ENCODE results near the gene GPC1.

GPC1 gene

DNA sequence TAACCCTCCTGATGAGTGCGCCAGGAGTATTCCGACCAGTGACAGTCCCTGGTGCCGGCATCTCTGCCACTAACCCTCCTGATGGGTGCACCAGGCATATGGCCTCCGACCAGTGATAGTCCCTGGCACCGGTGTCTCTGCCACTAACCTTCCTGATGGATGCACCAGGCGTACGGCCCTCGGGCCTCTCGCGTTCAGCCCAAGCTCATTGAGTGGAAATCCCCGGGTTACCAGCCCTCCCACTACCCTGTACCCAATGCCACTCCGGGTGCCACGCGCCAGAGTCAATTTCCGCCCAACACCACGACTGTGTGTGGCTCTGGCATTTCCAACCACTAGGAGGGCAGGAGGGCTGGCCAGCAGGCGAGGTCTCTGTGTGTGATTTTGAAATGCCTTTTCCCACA, 11.7 kb upstream of the GPC1 start:
- TF ChIP-seq, protein P1, sequence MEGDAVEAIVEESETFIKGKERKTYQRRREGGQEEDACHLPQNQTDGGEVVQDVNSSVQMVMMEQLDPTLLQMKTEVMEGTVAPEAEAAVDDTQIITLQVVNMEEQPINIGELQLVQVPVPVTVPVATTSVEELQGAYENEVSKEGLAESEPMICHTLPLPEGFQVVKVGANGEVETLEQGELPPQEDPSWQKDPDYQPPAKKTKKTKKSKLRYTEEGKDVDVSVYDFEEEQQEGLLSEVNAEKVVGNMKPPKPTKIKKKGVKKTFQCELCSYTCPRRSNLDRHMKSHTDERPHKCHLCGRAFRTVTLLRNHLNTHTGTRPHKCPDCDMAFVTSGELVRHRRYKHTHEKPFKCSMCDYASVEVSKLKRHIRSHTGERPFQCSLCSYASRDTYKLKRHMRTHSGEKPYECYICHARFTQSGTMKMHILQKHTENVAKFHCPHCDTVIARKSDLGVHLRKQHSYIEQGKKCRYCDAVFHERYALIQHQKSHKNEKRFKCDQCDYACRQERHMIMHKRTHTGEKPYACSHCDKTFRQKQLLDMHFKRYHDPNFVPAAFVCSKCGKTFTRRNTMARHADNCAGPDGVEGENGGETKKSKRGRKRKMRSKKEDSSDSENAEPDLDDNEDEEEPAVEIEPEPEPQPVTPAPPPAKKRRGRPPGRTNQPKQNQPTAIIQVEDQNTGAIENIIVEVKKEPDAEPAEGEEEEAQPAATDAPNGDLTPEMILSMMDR (IDR thresholded peaks at IDR 0.05; ENCODE audit: low read depth, low read length, missing control alignments) = no peak
- no peak overlapping the region for H3K4me3 ChIP-seq (ENCODE audit: low read depth, low read length)
- DNase-seq (ENCODE audit: low read depth) = no peak

DNA sequence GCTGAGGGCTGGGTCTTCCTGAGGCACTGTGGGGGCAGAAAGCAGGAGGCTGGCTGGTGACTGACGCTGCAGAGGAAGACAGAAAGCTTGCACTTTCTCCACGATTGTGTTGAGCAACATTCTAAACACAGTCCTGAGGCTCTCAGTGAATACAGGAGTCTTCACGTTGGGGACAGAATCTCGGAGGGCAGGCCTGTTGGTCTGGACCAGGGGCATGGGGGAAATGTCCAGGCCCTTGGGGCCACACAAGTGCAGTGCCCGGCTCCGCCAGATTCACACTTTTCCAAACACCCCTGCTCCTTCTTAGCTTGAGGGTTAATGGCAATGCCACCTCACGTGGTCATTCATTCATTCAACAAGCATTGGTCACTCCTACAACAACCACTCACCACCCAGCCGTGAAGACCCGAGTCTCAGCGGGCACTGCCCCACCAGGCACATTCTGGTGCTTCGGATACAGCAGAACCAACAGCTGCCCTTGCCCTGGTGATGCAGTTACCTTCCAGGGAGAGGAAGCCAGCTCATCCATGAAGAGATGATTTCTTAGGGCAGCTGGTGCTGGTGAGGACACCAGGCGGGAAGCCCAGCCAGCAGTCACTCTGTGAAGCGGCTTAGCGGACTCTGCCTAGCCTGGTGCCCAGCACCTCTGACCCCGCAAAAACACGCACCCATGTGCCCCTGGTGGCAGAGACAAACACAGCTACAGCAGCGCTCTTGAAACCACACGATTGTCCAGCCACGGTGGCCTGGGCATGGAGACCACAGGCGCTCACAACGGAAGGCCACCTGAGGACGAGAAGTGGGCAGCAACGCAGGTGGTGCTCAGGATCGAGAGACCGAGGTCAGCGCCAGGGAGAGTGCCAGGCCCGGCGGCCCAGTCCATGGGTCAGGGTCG, 10.9 kb upstream of the GPC1 start:
- DNase-seq (ENCODE audit: low read depth) = no peak
- H3K4me3 ChIP-seq (ENCODE audit: low read depth, low read length) = no peak overlapping the region
- TF ChIP-seq, protein P1 (IDR thresholded peaks at IDR 0.05; ENCODE audit: low read depth, low read length, missing control alignments) = no peak

DNA sequence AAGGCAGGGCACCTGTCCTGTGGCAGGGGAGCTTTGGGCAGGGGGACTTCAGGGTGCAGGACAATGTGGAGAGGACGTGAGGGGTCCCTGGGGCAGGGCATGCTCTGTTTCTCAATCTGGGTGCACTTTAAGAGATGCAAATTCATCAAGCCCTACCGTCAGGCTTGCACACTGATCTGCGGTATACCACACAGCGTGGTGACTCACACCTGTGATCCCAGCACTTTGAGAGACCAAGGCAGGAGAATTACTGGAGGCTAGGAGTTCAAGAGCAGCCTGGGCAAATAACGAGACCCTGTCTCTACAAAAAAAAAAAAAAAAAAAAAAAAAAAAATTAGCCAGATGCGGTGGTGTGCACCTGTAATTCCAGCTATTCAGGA, 10.2 kb upstream of the GPC1 start:
- no peak overlapping the region for H3K4me3 ChIP-seq (ENCODE audit: low read depth, low read length)
- TF ChIP-seq, protein P1 (IDR thresholded peaks at IDR 0.05; ENCODE audit: low read depth, low read length, missing control alignments) = no peak
- DNase-seq (ENCODE audit: low read depth) = no peak

DNA sequence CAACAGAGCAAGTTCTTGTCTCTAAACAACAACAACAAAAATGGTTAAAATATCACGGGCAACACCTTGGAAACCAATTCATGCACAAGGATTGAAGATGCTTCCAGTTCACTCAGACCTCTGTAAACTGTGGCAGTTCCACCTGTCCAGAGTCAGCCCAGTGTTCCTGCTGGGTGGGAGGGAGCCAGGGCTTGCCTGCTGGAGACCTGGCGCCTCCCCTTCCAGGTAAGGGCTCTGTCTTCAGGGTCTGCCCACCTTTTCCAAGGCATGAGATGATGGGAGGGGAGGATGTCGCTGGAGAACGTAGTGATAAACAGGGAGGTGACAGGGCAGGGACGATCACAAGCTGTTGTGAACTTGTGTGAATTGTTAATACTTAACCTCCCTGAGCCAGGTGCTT, 9.8 kb upstream of the GPC1 start:
- DNase-seq (ENCODE audit: low read depth) = no peak
- no peak overlapping the region for H3K4me3 ChIP-seq (ENCODE audit: low read depth, low read length)

DNA sequence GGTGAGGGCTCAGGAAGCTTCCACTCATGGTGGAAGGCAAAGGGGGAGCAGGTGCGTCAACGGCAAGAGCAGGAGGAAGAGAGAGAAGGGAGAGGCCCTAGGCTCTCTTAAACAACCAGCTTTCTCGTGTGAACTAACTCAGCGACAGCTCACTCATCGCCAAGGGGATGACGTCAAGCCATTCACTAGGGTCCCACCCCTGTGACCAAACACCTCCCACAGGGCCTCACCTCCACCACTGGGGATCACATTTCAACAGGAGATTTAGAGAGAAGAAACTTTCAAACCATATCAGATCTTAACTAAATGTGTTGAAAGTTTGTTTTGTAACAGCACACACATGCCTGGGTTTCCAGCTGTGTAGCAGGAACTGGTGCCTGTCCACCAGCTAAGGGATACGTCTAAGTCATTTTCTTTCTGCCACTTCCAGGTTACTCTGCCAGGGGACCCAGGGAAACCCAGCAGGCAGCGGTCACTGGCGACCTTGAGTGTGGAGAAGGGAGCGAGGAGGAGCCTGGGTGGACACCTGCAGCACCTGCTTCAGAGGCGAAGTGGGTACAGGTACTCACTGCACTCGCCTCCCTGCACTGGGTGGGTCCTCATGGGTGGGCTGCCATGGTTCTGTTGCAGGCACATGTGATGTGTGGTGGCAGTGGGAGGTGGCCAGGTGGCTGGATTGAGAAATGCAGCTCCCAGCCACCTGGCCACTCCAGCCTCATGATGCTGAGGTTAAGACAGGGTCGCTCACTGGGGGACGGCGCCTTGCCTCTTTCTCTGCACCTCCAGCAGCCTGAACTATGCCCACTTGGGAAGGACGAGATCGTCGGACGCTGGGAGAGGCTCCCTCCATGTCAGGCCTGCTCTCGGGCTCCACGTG, 8.4 kb upstream of the GPC1 start:
- H3K4me3 ChIP-seq (ENCODE audit: low read depth, low read length) = no peak overlapping the region
- TF ChIP-seq, protein P1 (IDR thresholded peaks at IDR 0.05; ENCODE audit: low read depth, low read length, missing control alignments) = no peak
- DNase-seq (ENCODE audit: low read depth) = no peak

More for the DNA sequence above, 9.8 kb upstream of the GPC1 start:
- TF ChIP-seq, protein P1 (IDR thresholded peaks at IDR 0.05; ENCODE audit: low read depth, low read length, missing control alignments) = no peak

DNA sequence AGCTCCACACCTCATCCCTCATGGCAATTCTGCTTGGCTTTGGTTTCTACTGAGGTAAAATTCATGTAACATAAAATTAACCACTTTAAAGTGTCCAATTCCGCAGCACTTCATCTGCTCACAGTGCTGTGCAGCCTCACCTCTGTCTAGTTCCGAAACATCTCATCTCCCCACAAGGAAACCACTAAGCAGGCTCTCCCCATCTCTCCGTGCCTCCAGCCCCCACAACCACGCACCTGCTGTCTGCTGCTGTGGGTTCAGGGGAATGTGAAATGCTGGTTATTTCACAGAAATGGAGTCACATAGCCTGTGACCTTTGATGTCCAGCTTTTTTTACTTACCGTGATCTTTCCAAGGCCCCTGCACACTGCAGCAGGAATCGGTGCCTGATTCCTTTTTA, 7.7 kb upstream of the GPC1 start:
- no peak for DNase-seq (ENCODE audit: low read depth)
- TF ChIP-seq, protein P1 (IDR thresholded peaks at IDR 0.05; ENCODE audit: low read depth, low read length, missing control alignments) = no peak
- H3K4me3 ChIP-seq (ENCODE audit: low read depth, low read length) = no peak overlapping the region

Measured in GM12864 (cell line).